ENCODE data around the gene TRIO.
A peak's percentile ranks its signal among the peaks of the same experiment; 100 is the strongest.

The TRIO gene

DNA sequence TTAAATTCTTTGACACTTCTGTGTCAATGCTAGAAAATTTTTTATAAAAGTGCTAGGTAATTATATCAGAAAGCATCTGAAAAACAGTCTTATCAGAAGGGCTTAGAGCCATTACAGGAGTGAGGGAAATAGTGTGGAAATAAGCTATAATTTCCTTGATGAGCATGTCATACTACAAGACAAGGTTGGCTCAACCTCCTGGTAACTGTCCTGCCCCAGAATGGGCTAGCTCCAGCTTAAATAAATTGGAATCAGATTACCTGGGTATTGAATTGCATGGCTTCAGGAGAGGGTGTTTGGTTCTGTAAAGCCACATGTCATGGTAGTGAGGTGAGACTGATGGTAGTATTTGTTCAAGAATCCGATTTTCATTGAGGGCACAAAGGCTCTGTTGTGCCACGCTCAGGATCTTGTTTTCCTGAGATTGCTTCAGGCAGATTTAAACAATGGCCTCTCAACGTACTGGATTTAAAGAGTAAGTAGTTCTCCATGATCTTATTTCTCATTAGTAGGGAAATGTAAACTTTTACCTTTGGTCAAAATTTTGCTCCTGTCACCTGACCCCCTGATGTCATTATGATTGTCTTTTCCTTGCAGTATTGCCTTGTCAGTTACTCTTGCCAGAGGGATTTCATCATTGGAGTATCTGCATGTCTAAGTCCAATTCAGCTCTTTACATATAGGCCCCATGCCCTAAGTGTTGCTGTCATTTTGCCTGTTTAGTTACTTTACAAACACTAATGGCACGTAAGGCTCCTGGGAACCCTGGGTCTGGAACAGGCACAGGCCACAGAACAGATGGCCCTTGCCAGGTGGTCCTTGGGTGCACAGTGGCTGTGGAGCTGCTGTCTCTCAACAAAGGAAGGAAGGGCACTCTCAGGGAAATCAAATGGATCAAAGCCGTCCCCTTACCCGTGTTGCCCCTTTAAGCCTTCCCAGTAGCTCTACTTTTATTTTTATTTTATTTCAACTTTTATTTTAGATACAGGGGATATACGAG, 21.3 kb downstream of the TRIO start:
- Histone ChIP-seq H3K9me3 (peaks cover 54% of the 10 kb centered on the region), H4K20me1 (peaks cover 91% of the 10 kb centered on the region), H3K4me3 (no peak overlapping the region), H3K36me3 (peaks cover 53% of the 10 kb centered on the region), H3K27ac (no peak overlapping the region), H3K4me1 (peaks cover 62% of the 10 kb centered on the region), H3K4me2 (no peak overlapping the region), H3K9ac (no peak overlapping the region), H3K27me3 (no peaks in the 10 kb centered on the region)
- TF ChIP-seq Cebpa-rat (IDR thresholded peaks at IDR 0.05): no peak

- H3K4me3 ChIP-seq: no peak overlapping the region
- H3K4me2 ChIP-seq: no peak overlapping the region
- no peak overlapping the region for H3K27ac ChIP-seq
- peaks cover 91% of the 10 kb centered on the region for H4K20me1 ChIP-seq
- peaks cover 53% of the 10 kb centered on the region for H3K36me3 ChIP-seq
- no peak overlapping the region for H3K9ac ChIP-seq
- TF ChIP-seq Cebpa-rat (IDR thresholded peaks at IDR 0.05): no peak
- H3K4me1 ChIP-seq: peaks cover 58% of the 10 kb centered on the region
- no peaks in the 10 kb centered on the region for H3K27me3 ChIP-seq
- peaks cover 54% of the 10 kb centered on the region for H3K9me3 ChIP-seq
Measured at GRCh38 chr5:14165375-14166106, 22.4 kb downstream of the TRIO start.

DNA sequence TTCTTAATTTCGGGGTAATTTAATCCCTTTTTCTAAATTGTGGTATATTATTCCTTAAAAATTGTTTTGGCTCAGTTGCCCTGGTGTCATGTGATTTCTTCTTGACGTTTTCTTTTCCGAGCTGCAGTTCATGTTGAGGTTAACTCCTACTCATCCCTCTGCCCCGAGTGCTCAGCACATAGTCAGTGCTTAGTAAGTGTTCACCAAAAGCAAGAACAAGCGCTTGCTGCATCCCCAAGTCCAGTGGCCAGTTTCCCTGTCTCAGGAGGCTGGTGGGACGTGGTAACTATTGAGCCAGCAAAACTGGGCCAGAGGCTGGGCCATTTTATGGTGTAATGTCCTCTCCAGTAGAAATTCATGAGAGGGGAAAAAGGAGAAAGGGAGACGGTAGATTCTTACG, 23.3 kb downstream of the TRIO start:
- peaks cover 45% of the 10 kb centered on the region for H3K9me3 ChIP-seq
- no peak overlapping the region for H3K9ac ChIP-seq
- H3K27me3 ChIP-seq: no peaks in the 10 kb centered on the region
- H3K4me3 ChIP-seq: no peak overlapping the region
- H3K4me2 ChIP-seq: no peak overlapping the region
- no peak overlapping the region for H3K27ac ChIP-seq
- no peak for TF ChIP-seq Cebpa-rat (IDR thresholded peaks at IDR 0.05)
- H3K36me3 ChIP-seq: peaks cover 45% of the 10 kb centered on the region
- H3K4me1 ChIP-seq: peaks cover 57% of the 10 kb centered on the region
- peaks cover 92% of the 10 kb centered on the region for H4K20me1 ChIP-seq

DNA sequence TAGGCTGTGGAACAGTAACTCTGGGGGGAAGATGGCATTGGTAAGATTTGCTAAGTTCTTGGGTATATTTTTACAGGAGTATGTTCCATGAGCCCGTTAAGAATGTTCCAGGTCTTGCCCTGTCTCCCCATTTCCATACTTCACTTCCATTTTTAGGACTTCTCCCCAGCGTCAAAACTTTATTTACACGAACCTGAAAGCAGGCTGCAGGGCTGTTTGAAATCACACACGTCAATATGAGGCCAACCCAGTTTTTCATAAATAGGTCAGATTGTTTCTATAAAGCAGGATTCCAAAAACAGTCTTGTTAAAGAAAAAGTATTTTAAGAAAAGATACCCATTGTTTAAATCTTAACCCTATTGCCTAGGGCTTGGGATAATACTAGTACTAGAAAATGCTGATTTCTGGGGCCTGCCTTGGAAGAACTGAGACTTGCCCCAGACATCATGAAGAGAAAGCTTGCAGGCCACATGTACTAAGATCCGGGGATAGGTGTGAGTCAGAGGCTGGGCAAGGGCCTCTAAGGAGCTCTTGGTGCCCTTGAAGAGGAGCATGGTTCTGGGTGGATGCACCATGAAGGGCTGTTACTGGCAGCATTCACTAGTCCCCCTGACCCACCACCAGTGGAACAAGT, 24.2 kb downstream of the TRIO start:
- Histone ChIP-seq H3K4me2 (peak overlapping the region; percentile 48; the same call in 1 of the 2 replicates), H3K36me3 (peaks cover 36% of the 10 kb centered on the region), H3K27ac (no peak overlapping the region), H4K20me1 (peaks cover 94% of the 10 kb centered on the region), H3K4me1 (peaks cover 66% of the 10 kb centered on the region), H3K27me3 (no peaks in the 10 kb centered on the region), H3K4me3 (no peak overlapping the region), H3K9ac (no peak overlapping the region), H3K9me3 (peaks cover 36% of the 10 kb centered on the region)
- no peak for TF ChIP-seq Cebpa-rat (IDR thresholded peaks at IDR 0.05)

- H3K9me3 ChIP-seq: peaks cover 26% of the 10 kb centered on the region
Measured at GRCh38 chr5:14168144-14168792, 25.1 kb downstream of the TRIO start.

DNA sequence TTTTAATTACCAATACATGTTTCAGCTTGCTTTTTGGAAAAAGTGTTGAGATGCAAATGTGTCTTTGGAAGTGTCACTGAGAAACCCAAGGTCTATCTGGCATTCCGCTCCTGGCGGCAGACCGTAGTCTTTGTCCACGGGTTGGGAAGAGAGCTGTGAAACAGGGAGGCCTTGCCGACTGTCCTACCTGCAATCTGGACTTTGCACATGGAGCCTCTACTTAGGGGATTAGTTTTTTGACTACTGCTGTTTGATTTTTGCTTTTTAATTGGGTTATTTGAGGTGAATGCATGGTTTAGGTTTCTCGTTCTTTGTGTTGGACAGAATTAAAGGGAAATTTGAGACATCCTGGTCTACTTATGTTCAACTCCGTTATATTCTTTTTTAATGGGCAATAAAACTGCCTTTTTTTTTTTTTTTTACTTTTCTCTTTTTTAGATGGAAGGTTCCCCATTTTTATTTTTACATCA, 25.7 kb downstream of the TRIO start:
- Histone ChIP-seq H3K36me3 (peaks cover 22% of the 10 kb centered on the region), H3K4me1 (peaks cover 81% of the 10 kb centered on the region), H4K20me1 (peaks cover 100% of the 10 kb centered on the region), H3K27me3 (no peaks in the 10 kb centered on the region), H3K27ac (no peak overlapping the region), H3K4me3 (no peak overlapping the region), H3K9ac (no peak overlapping the region; the same call in 1 of the 2 replicates), H3K9me3 (peaks cover 21% of the 10 kb centered on the region), H3K4me2 (peak overlapping the region; percentile 48)
- no peak for TF ChIP-seq Cebpa-rat (IDR thresholded peaks at IDR 0.05)

More at GRCh38 chr5:14168144-14168792, 25.1 kb downstream of the TRIO start:
- peak overlapping the region; percentile 48 for H3K4me2 ChIP-seq
- H4K20me1 ChIP-seq: peaks cover 100% of the 10 kb centered on the region
- H3K4me3 ChIP-seq: no peak overlapping the region
- H3K27me3 ChIP-seq: no peaks in the 10 kb centered on the region
- no peak overlapping the region for H3K27ac ChIP-seq
- no peak overlapping the region; the same call in 1 of the 2 replicates for H3K9ac ChIP-seq
- H3K4me1 ChIP-seq: peaks cover 75% of the 10 kb centered on the region
- no peak for TF ChIP-seq Cebpa-rat (IDR thresholded peaks at IDR 0.05)
- peaks cover 27% of the 10 kb centered on the region for H3K36me3 ChIP-seq

- Histone ChIP-seq H3K27ac (no peak overlapping the region), H3K4me2 (peak overlapping the region; percentile 78), H3K4me3 (no peak overlapping the region), H3K27me3 (no peaks in the 10 kb centered on the region), H4K20me1 (peaks cover 100% of the 10 kb centered on the region), H3K4me1 (peaks cover 79% of the 10 kb centered on the region), H3K36me3 (0 out of 2 replicates have a peak, but pooled peaks cover under 1% of the 10 kb centered on the region), H3K9me3 (0 out of 2 replicates have a peak, but pooled peaks cover under 1% of the 10 kb centered on the region), H3K9ac (no peak overlapping the region)
- no peak for TF ChIP-seq Cebpa-rat (IDR thresholded peaks at IDR 0.05)
Measured at GRCh38 chr5:14171046-14171445, 27.9 kb downstream of the TRIO start.

DNA sequence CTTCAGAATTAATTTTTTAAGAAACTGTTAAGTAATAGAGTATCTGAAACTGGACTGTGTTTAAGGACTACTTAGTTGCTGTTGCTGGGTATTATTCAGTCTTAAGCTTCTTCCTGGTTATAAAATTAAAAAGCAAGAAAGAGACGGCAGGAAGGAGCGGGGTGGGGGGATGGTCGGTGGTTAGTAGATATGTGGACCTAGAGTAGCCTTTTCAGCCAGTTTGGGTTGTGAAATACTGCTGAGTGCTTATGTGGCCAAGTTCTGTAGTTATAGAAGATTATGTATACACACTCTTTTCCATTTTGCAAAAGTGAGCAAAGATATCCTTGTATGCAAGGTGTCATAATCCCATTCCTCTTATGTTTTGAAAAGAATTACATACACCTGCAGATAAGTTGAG, 28.5 kb downstream of the TRIO start:
- Histone ChIP-seq H4K20me1 (peaks cover 100% of the 10 kb centered on the region), H3K4me2 (peak overlapping the region; percentile 78), H3K36me3 (no peaks in the 10 kb centered on the region), H3K27ac (peak overlapping the region; percentile 25; the same call in 1 of the 2 replicates), H3K4me1 (peaks cover 75% of the 10 kb centered on the region), H3K4me3 (no peak overlapping the region), H3K9ac (no peak overlapping the region), H3K9me3 (no peaks in the 10 kb centered on the region), H3K27me3 (no peaks in the 10 kb centered on the region)
- TF ChIP-seq Cebpa-rat (IDR thresholded peaks at IDR 0.05): no peak

Data from BLaER1 (cell line).